Activated CD4-positive, alpha-beta T cell treated with anti-CD3 and anti-CD28 coated beads for 1 hour (primary cell): Measurements from ENCODE around the gene CLDN15.
"Not testable (repeated sequence)": the region's sequence is repeated elsewhere in the genome, so short reads cannot be mapped to it uniquely, and the experiment has no call there.

Source experiments
- DNase-seq: peaks from one replicate; pipeline ENCODE4 v3.0.0-alpha.2; 2020

CLDN15 gene

GRCh38 chr7:101218236-101219125 lies 19.1 kb downstream of the CLDN15 start:
- DNase-seq = no peak

DNA sequence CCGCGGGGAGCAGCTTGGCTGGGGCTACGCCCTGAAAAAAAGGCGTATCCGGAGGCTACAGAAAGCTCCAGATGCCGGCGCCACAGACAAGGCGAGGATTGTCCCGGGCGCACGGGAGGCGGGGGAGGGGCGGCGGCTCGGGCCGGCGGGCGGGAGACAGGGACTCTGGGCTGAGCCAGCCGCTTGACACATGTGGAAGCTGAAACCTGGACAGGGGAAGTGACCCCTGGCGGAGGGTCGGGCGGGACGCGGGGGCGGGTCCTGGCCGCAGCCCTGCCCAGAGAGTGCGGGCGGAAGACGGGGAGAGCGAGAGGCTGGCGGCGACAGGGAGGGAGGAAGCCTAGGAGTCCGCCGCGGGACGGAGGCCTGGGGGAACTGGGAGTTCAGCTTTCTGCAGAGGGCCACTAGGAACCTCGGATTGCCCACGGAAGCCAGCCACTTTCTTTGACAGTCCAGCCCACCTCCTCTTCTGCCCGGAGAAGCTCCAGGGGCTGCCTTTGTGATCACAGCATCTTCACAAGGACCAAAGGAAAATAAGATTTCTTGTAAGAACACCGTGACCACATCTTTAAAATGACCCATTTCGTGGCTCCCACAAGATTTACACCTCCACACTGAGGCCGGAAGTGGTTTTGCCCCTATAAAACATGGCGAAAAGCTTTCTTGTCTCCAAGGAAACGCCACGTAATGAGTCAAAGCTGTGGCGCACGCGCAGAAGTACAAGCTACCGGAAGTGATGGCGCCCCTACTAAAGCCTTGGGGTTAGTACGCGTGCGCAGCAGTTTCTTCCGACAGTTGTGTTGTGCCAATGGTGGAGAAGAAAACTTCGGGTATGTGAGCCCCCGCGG lies 20.0 kb downstream of the CLDN15 start, which contains the start of the genes PLOD3 and ZNHIT1:
TSS of gene PLOD3 (minus strand) at position 194 of the 848 bp plus-strand sequence. CDS start 307 bp downstream, outside the sequence.
TSS of gene ZNHIT1 (plus strand) at position 778 of the 848 bp plus-strand sequence. CDS start at position 809, 31 bp downstream.
- DNase-seq = peak; percentile 93

GRCh38 chr7:101216860-101217387 lies 20.7 kb downstream of the CLDN15 start:
- DNase-seq = no peak

DNA sequence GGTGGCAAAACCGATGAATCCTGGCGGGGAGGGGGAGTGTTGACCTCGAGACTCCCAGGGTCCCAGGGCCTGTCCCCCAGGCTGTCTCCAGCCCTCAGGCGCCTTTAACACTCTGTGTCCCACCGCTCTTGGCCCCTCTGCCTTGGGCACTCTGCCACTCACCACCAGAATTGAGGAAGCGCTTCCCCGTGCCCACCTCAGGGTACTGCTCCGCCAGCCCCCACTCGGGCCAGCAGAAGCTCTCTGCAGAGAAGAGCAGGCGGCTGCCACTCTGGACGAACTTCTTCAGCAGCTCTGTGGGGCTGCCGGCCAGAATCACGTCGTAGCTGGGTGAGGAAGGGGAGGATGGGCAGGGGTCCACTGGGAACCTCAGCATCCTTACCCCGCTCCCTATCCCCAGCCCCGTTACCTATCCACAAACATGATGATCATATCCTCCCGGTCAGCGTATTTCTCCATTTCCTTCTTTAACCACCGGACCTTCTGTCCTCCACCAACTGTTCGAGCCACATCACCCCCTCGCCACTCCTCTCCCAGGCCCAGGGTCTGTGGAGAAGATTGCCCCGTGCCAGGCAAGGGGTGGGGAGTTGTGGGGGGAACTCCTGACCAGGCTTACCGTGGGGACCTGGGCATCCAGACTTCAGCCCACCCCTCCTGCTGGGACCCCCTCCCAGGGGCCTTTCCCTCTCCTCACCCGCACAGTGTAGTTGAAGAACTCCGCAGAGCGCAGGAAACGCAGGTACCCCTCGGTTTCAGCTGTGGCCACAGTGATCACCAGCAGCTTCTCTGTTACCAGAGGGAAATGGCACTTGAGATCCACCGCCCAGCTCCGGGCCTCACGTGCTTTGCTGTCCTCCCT lies 21.4 kb downstream of the CLDN15 start:
- no peak for DNase-seq

DNA sequence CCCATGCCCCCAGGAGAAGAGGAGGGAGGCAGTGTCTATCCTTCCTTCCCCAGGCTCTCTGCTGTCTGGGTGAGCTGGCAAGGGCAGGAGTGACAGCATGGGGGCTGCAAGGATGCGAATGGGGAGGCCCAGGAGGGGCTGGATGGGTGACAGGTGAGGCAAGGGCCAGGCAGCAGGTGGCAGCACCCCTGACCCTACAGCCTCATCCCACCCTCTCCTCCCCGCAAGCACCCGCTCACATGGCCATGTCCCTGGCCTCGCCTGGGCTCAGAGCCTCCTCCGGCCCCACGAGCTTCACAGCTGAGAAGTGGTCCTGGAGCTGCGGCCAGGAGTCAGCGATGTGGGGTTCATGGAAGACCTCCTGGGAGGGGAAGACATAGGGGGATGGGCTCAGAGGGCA lies 25.6 kb downstream of the CLDN15 start:
- DNase-seq = no peak

DNA sequence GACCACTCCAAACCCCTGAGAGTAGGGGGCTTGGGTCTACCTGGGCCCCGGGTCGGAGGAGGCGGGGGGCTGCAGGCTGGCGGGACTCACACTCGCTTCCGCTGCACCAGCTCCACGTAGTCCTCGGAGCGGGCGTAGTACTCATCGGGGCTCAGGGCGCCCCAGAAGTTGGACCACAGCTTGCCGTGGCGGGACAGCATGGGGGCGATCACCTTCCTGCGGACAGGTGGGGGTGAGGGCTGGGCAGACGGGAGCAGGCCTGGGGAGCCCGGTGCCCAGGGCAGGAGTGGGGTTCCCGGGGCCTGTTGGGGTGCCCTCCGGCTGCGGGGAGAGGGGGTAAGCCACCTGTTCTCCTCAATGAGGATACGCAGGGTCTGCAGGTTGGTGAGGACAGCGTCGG lies 26.1 kb downstream of the CLDN15 start:
- DNase-seq = no peak

DNA sequence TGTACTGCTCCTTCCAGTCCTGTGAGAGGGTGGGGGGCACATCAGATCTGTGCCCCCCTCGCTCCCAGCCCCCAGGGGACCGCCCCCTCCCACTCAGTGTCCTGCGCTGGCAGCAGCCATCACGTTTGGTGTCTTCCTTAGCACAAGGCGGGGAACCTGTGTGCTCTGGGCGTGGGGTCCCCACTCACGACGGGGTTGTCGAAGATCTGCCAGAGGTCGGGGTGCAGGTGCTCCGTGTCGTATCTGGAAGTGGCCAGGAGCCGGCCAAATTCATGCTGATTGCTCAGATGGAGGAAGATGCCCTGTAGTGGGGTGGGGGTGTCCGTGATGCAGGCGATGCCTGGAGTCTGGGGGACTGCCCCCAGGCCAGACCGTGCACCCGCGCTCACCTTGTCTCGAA lies 27.5 kb downstream of the CLDN15 start:
- DNase-seq = no peak

GRCh38 chr7:101208794-101209193 lies 28.8 kb downstream of the CLDN15 start:
- no peak for DNase-seq

GRCh38 chr7:101207459-101207858 lies 30.1 kb downstream of the CLDN15 start:
- DNase-seq = no peak

DNA sequence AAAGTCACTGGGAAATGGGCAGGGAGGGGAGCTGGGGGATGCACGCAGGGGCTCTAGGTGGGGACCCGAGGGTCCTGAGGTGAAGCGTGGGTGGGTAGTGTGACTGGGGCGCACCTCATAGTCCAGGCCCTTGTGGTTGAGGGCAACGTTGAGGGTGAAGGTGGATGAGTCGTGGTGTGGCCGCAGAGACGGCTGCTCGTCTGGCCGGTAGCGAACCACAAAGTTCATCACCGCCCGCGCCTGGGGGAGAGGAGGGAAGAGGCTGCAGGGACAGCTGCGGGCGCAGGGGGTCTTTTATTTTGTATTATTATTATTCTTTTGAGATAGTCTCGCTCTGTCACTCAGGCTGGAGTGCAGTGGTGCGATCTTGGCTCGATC lies 30.9 kb downstream of the CLDN15 start:
- no peak for DNase-seq

- no peak for DNase-seq
Measured at GRCh38 chr7:101205901-101206664, 31.5 kb downstream of the CLDN15 start.

- DNase-seq = not testable (repeated sequence)
Measured at GRCh38 chr7:101203740-101204738, 33.6 kb downstream of the CLDN15 start.

DNA sequence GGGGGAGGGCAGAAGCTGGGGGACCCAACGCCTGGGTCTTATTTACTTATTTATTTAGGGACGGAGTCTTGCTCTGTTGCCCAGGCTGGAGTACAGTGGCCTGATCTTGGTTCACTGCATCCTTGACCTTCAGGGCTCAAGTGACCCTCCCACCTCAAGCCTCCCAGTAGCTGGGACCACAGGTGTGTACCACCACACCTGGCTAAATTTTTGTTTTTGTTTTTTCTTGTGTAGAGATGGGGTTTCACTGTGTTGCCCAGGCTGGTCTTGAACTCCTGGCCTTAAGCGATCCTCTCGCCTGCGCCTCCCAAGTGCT lies 35.0 kb downstream of the CLDN15 start:
- no peak for DNase-seq

DNA sequence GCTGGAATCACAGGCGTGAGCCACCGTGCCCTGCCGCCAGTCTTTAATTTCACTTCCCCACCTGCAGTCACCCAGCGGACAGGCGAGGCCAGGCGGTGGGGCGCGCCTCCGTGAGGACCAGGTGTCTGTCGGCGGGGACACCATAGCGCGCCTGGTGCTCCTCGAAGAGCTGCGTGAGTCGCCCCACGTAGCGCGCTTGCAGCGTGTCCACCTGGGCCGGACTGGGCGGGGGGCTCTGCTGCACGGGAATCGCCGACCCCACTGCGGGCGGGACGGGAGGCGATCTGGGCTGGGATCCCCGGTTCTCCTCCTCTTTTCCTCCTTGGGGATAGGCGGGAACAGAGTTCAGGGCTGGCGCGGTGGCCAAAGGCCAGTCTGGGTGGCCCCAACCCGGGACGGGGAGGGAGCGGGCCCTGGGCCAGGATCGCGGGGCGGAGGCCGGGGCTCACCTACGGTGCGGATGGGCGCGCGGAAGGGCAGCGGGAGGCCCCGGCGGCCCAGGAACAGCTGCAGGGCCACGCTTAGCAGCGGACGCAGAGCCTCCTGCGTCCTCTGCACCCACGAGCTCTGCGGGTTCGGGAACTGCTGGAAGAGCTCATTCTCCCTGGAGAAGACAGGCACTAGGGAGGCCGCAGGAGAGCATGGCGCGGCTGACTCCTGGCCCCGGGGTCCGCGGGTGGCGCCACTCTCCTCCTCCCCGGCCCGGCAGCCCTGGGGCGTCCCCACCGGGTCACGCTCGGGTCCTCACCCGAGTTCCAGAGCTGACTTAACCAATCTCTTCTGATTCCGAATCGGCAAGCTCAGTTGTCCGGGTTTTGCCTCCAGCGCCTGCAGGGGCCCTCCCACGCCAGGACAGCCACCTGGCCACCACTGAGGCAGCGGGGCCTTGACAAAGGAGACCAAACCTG lies 35.7 kb downstream of the CLDN15 start:
- DNase-seq = no peak

DNA sequence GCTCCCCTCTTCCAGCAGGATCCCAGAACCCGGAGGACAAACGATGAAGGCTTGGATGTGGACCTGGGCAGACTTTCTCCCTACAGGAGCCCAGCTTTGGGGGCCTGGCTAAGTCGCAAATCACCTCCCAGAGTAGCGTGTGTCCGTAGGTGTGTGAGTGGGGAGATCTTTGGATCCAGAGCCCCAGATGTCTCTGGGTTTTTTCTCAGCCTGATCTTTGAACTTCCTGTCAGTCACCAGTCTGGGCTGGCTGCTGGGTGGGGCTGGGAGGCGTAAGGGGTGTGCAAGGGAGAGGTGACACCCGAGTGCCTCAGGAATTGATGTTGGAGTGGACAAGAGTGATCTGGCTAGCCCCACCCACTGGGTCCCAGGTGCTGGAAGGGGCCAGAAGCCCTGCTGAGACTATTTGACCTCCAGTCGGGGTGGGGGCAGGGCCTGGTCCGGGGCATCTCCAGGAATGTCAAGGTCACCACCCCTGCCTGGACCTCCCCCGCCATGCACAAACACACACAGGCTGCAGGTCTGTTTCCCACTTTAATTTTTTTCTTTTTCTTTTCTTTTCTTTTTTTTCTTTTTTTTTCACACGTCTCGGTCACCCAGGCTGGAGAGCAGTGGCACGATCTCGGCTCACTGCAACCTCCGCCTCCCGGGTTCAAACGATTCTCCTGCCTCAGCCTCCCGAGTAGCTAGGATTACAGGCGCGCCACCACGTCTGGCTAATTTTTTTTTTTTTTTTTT lies 36.6 kb downstream of the CLDN15 start, which contains the start of gene MOGAT3:
TSS of gene MOGAT3 (minus strand) at position 175 of the 738 bp plus-strand sequence. CDS start 182 bp downstream, outside the sequence.
- DNase-seq = no peak

- no peak for DNase-seq
Measured at GRCh38 chr7:101200504-101200861, 37.1 kb downstream of the CLDN15 start.

GRCh38 chr7:101199522-101199921 lies 38.1 kb downstream of the CLDN15 start:
- DNase-seq = not testable (repeated sequence)

DNA sequence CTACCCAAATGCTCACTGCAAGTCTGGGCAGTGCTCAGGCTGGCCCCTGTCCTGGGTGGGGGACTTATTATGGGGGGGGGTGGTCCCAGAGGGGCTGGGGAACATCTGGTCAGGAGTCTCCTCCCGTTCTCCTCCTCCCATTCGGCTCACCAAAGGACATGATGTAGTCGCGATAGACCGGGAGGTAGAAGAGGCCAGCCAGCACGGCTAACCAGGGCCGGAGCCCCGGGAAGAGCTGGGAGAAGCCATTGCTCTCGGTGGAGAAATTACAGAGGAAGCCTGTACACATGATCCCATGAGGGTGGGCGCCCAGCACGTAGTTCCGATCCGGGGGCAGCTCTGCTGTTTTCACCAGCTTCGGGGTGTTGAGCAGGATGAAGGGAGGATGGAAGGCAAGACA lies 39.1 kb downstream of the CLDN15 start:
- no peak for DNase-seq

DNA sequence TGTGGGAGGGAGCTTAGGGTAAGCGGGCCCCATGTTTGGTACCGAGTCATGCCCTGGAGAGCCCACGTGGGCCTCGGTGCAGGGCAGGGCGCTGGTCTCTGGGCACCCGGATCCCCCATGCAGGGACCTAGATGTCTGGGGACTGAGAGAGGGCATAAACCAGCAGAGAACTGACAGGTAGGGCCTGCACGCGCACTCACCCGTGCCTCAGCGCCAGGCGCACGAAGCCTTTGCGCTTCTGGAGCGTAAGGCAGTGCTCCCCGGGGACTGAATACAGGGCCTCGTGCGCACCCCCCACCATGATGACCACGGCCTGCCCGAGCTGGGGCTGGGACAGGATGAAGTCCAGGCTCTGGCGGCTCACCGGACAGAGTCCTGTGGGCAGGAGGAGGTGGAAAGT lies 39.6 kb downstream of the CLDN15 start:
- DNase-seq = no peak
